AG08395 (cell line): Measurements from ENCODE around the gene LRIT2.
A peak's percentile ranks its signal among the peaks of the same experiment; 100 is the strongest.
"Not testable (repeated sequence)": the region's sequence is repeated elsewhere in the genome, so short reads cannot be mapped to it uniquely, and the experiment has no call there.

Experiments
- DNase-seq: peaks from one replicate; pipeline ENCODE4 v3.0.0; 2012; ENCODE audit warnings: mixed read lengths, low spot score

LRIT2 gene

GRCh38 chr10:84180386-84180785 lies 45.0 kb downstream of the LRIT2 start:
- not testable (repeated sequence) for DNase-seq

DNA sequence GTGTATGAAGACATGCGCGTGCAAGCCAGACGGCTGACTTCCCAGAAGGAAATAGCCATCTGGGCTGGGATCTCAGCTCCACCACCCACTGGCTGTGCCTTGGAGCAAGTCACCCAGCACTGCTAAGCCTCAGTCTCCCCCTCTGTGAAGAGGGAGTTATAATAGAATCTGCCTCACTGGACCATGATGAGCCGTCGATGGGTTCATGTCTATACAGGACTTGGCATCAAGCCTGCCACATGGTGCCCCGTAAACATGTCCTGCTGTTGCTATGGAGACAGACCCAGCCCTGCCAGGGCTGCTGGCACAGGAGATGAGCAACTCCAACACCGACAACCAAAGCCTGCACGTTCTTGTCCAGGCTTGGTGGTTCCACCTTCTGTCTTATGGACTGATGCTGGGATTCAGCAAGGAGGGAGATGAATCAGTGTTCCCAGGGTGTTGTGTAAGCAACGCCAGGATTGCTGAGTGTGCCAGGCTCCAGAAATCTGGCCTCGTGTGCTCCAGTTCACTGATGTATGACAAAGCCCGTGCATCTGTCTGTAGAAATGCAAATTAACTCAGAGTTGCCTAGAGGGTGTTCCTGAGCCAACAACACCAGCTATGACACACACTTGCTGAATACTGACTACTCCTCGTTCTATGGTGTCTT lies 46.2 kb downstream of the LRIT2 start:
- peak; percentile 81 for DNase-seq

- DNase-seq = no peak
These were observed 47.2 kb downstream of the LRIT2 start for GRCh38 chr10:84178160-84178609.

DNA sequence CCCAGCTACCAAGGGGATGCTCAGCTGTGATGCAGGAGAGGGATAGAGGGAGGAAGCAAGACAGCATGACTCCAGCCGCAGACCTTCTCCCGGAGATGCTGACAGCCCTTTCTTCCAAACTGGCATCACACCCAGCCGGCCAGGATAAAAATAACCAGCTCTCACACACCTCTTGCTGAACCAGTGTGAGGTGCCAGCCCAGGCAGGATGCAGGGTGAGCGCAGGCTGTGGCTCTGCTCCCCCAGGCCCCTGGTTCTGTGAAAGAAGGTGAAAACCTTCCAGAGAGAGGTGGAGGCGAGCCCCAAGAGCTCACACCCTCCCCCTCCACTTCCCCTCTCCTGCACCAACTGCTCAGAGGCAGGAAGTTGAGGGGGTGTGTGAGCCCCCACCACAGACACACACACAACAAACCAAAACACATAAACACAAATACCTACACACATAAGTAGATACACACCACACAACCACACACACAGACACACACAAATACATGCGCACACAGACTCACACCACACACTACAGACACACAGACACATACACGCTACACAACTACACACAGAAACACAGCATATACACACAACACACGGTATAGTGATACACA lies 47.7 kb downstream of the LRIT2 start:
- DNase-seq = no peak

DNA sequence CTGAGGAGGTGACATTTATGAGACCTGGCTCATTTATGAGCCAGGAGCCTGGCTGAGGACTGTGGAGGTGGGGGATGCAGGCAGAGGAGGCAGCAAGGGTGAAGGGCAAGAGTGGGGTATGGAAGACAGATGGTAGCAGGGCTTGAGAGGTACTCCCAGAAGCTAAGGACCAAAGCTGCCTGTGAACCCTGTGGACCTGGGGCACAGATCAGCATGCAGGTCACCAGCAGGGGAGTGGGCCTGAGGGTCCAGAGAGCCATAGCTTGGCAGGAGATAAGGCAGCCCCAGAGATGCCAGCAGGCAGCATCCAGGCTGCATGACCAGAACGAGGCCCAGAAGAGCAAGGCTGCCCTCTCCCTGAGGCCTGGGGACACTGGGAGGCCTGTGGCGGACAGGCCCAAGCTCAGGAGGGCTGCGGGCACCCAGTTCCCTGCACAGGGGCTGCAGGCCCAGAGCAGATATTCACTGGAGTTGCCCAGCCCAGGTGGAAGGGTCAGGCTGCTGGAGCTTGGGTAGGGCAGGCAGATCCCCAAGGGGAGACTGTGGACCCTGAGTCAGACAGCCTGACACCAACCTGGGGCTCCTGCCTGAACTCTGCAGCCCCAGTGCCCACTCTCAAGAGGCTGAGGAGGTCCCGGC lies 48.4 kb downstream of the LRIT2 start:
- DNase-seq = no peak

- no peak for DNase-seq
These were observed 49.0 kb downstream of the LRIT2 start for GRCh38 chr10:84176351-84176750.

DNA sequence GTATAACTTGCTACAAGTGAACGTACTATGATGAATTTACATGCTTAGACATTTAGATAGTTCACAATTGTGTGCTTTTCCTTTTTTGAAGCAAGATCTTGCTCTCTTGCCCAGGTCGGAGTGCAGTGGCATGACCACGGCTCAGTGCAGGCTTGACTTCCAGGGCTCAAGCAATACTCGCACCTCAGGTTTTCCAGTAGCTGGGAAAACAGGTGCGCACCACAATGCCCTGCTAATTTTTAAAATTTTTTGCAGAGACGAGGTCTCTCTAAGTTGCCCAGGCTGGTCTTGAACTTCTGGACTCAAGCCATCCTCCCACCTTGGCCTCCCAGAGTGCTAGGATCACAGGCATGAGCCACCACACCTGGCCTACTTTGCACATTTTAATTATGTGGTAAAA lies 49.9 kb downstream of the LRIT2 start:
- no peak for DNase-seq

DNA sequence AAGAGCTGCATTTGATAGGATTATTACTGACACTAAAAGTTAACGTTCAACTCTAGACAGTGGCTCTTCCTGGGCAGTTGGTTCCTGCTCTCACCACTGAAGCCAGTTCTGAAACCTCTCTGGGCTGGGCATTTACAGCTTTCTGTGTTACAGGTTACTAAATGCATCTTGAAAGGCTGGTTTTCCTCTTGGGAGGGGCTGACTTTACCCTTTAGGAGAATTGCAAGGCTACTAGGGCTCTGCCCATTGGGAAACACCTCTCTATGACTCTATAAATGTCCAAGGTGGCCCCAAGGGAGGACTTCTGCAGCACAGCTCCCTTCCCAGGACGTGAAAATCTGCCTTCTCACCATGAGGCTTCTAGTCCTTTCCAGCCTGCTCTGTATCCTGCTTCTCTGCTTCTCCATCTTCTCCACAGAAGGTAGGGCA lies 51.8 kb downstream of the LRIT2 start, which contains the start of gene GPR15LG:
Gene GPR15LG (plus strand): TSS at position 301 of the 429 bp plus-strand sequence. CDS start 51 bp downstream, at position 352.
- DNase-seq = no peak

- no peak for DNase-seq
These were observed 52.6 kb downstream of the LRIT2 start for GRCh38 chr10:84172467-84173356.

- not testable (repeated sequence) for DNase-seq
These were observed 53.5 kb downstream of the LRIT2 start for GRCh38 chr10:84171700-84172466.

GRCh38 chr10:84171237-84171636 lies 54.1 kb downstream of the LRIT2 start:
- not testable (repeated sequence) for DNase-seq
